B cell (primary cell): ENCODE measurements around the gene MALSU1. TPM values are rescaled to one million over a fixed set of nuclear protein-coding genes. Genes with fewer than 3 reads are reported as not detected.

Experiments used
- ATAC-seq: fragments of 200-7000 bp; cut with Tn5 transposase; one replicate; pipeline ENCODE4 v1.10.0; 2021; ENCODE audit warnings: low read depth, mild to moderate bottlenecking, moderate number of reproducible peaks, moderate library complexity
- CTCF ChIA-PET: fragments of 350-600 bp; sonication (Branson Sonifier 250); formaldehyde crosslinking; loops from one replicate; lab custom pipeline; 2021; ENCODE audit warnings: antibody characterized with exemption, inconsistent platforms; lab: Charles Lee
- POLR2A ChIA-PET: fragments of 350-600 bp; sonication (Branson Sonifier 250); formaldehyde crosslinking; loops from one replicate; lab custom pipeline; 2021; ENCODE audit warnings: antibody characterized with exemption; lab: Charles Lee
- DNase-seq: peaks from one replicate; pipeline ENCODE4 v3.0.0; 2013
- H2AFZ ChIP-seq: 2 replicates; pipeline ENCODE4 v1.6.1; 2012; ENCODE audit warnings: mild to moderate bottlenecking, low read depth, low read length; ENCODE audit not compliant: insufficient read depth, poor library complexity, severe bottlenecking
- H3K27ac ChIP-seq, 2 donors: 1 replicate in 1 of 2; 2 replicates in 1 of 2; pipeline ENCODE4 v1.5.1; 2012 to 2013; ENCODE audit warnings: low read length in 2 of 2, mild to moderate bottlenecking in 2 of 2, moderate library complexity in 1 of 2
- H3K27me3 ChIP-seq, 4 experiments: fragments of 200-600 bp in 1 of 4; sonication (generic) in 1 of 4; replicated peaks in 1 of 4; 1 replicate in 2 of 4; 2 replicates in 2 of 4; pipeline versions ENCODE4 v1.6.1 to v1.7.0; 2013 to 2016; ENCODE audit warnings: low read length in 3 of 4, mild to moderate bottlenecking in 2 of 4, mixed read lengths in 1 of 4, moderate library complexity in 1 of 4; ENCODE audit not compliant: insufficient read depth in 4 of 4, control insufficient read depth in 3 of 4; ENCODE audit errors: control extremely low read depth in 1 of 4
- H3K36me3 ChIP-seq, 2 experiments: replicated peaks in 1 of 2; 1 replicate in 1 of 2; 2 replicates in 1 of 2; pipeline versions ENCODE4 v1.6.1 to v1.7.1; 2013; ENCODE audit warnings: low read length in 1 of 2; ENCODE audit not compliant: insufficient read depth in 2 of 2, control insufficient read depth in 1 of 2; ENCODE audit errors: control extremely low read depth in 1 of 2, extremely low read depth in 1 of 2
- H3K4me1 ChIP-seq, 2 donors: fragments of 200-600 bp in 1 of 2; sonication (generic) in 1 of 2; 1 replicate in 1 of 2; 2 replicates in 1 of 2; pipeline versions ENCODE4 v1.5.1 to v1.6.1; 2013 to 2017; ENCODE audit warnings: low read length in 2 of 2; ENCODE audit not compliant: control insufficient read depth in 2 of 2, insufficient read depth in 2 of 2
- H3K4me2 ChIP-seq: replicated peaks from 2 replicates; pipeline ENCODE3; 2012; ENCODE audit warnings: mild to moderate bottlenecking, low read depth, low read length; ENCODE audit not compliant: poor library complexity, severe bottlenecking
- H3K4me3 ChIP-seq, 5 experiments: fragments of 200-600 bp in 1 of 5; sonication (generic) in 1 of 5; 1 replicate in 3 of 5; 2 replicates in 2 of 5; pipeline versions ENCODE4 v1.5.1 to v1.7.0; 2011 to 2016; ENCODE audit warnings: low read length in 4 of 5, mild to moderate bottlenecking in 4 of 5, low read depth in 2 of 5, control low read depth in 1 of 5, moderate library complexity in 1 of 5; ENCODE audit not compliant: insufficient read depth in 1 of 5; ENCODE audit errors: control extremely low read depth in 1 of 5, extremely low read depth in 1 of 5
- H3K79me2 ChIP-seq: fragments of 200-600 bp; sonication (generic); one replicate; pipeline ENCODE4 v1.6.0; 2016; ENCODE audit warnings: low read length; ENCODE audit not compliant: control insufficient read depth, insufficient read depth
- H3K9ac ChIP-seq: fragments of 200-600 bp; sonication (generic); 2 replicates; pipeline ENCODE4 v1.6.1; 2017; ENCODE audit warnings: mild to moderate bottlenecking, low read length, moderate library complexity
- H3K9me3 ChIP-seq, 3 donors: one replicate each; pipeline versions ENCODE4 v1.6.1 to v1.7.1; 2013; ENCODE audit warnings: low read length in 2 of 3; ENCODE audit not compliant: control insufficient read depth in 2 of 3, insufficient read depth in 1 of 3; ENCODE audit errors: control extremely low read depth in 1 of 3
- H4K20me1 ChIP-seq: 2 replicates; pipeline ENCODE4 v1.6.0; 2012; ENCODE audit warnings: mild to moderate bottlenecking, low read length; ENCODE audit not compliant: insufficient read depth, control insufficient read depth, poor library complexity, severe bottlenecking
- H3K27ac Mint-ChIP-seq: one replicate; pipeline ENCODE4 v1.8.0; 2021; ENCODE audit warnings: mixed read lengths
- H3K27me3 Mint-ChIP-seq: one replicate; pipeline ENCODE4 v1.8.0; 2021; ENCODE audit warnings: mixed read lengths
- H3K4me1 Mint-ChIP-seq: one replicate; pipeline ENCODE4 v1.8.0; 2021; ENCODE audit warnings: mixed read lengths
- H3K4me3 Mint-ChIP-seq: one replicate; pipeline ENCODE4 v1.8.0; 2021; ENCODE audit warnings: mixed read lengths
- H3K9me3 Mint-ChIP-seq: one replicate; pipeline ENCODE4 v1.8.0; 2022; ENCODE audit warnings: mixed read lengths; ENCODE audit not compliant: insufficient read depth
- CTCF ChIP-seq: fragments of 200-600 bp; IDR thresholded peaks from one replicate; pipeline ENCODE4 v1.8.0; 2022; ENCODE audit warnings: antibody characterized with exemption, mild to moderate bottlenecking
- EZH2 ChIP-seq: IDR thresholded peaks from 2 replicates; pipeline ENCODE4 v1.6.1; 2012; ENCODE audit warnings: borderline replicate concordance, low read depth, mild to moderate bottlenecking, moderate library complexity, low read length; ENCODE audit not compliant: insufficient read depth, poor library complexity, severe bottlenecking
- whole genome bisulfite sequencing: methylation state at CpG from one replicate; pipeline ENCODE4 v1.1.5; 2013; ENCODE audit warnings: missing lambda C conversion rate; ENCODE audit not compliant: insufficient coverage; 5-methylcytosine and 5-hydroxymethylcytosine counted together
- intact Hi-C: fragments of 100-400 bp; cut with micrococcal nuclease; formaldehyde crosslinking; loops from one replicate; pipeline ENCODE4 v1.10.0; 2022
- polyA minus RNA-seq: library from RNA; depleted of rRNA, polyadenylated mRNA; stranded (reverse); fragments of >200 nt; gene quantifications from 2 replicates; pipeline ENCODE4 v1.2.3, GENCODE V29; 2012
- polyA plus RNA-seq: library from polyadenylated mRNA; depleted of rRNA; stranded (reverse); fragments of >200 nt; gene quantifications from 2 replicates; pipeline ENCODE4 v1.2.3, GENCODE V29; 2012
- total RNA-seq, 2 donors: library from RNA; stranded (reverse); fragments of 120-200 nt in 1 of 2; gene quantifications; 1 replicate in 1 of 2; 2 replicates in 1 of 2; pipeline versions ENCODE4 v1.2.3 to v1.2.4, GENCODE V29; 2013 to 2022

The MALSU1 gene
- 38.0 and 40.8 TPM in 2 replicates for total RNA-seq
- 41.3 TPM for total RNA-seq (2013)
- polyA plus RNA-seq: 20.8 and 22.3 TPM in 2 replicates
- polyA minus RNA-seq: 23.8 and 85.3 TPM in 2 replicates

GRCh38 chr7:23298885-23299769 lies at the start of gene MALSU1:
Gene MALSU1, plus strand, starts transcription at chr7:23299339. Its CDS starts 14 bp downstream, at chr7:23299353.
- POLR2A ChIA-PET: interaction anchor here (0.6 to 1.6 kb wide), 7 partner anchors 47 to 1223 kb away, joined by 3 to 7 read pairs (median 4); no protein-coding TSS in a partner anchor
- H3K4me1 Mint-ChIP-seq: peaks cover 39% of the 10 kb centered on the region
- peak within 1 kb of the TSS; percentile 85 for H2AFZ ChIP-seq

More at GRCh38 chr7:23298885-23299769, at the start of gene MALSU1:
- DNase-seq (peak; percentile 98), ATAC-seq (peak; percentile 100)
- Mint-ChIP-seq H3K27ac (peak within 1 kb of the TSS; percentile 94), H3K4me3 (peak within 1 kb of the TSS; percentile 87), H3K27me3 (no peaks in the 10 kb centered on the region), H3K9me3 (no peaks in the 10 kb centered on the region)
- Histone ChIP-seq H3K9me3 (no peaks in the 10 kb centered on the region), H3K4me3 (peak within 1 kb of the TSS; percentile 70 to 95 (median 86)), H3K9ac (peak within 1 kb of the TSS; percentile 87), H3K4me2 (peak within 1 kb of the TSS; percentile 82), H3K36me3 (peaks cover 0 to 10% of the 10 kb centered on the region in 2 experiments), H3K27ac (peak within 1 kb of the TSS; percentile 73 to 86), H3K79me2 (peaks cover 61% of the 10 kb centered on the region), H4K20me1 (peaks cover 7% of the 10 kb centered on the region), H3K27me3 (peaks cover 0 to 6% (median 0%) of the 10 kb centered on the region in 4 experiments), H3K4me1 (peaks cover 16 to 23% of the 10 kb centered on the region in 2 donors)
- no peak for TF ChIP-seq EZH2
- no peak for TF ChIP-seq CTCF
- intact Hi-C loops: loop anchor here (1.0 to 5.0 kb wide), 9 partner anchors 22 to 381 kb away; partner anchors contain the start of genes CCDC126, FAM221A, HYCC1 and IGF2BP3
- CTCF ChIA-PET: interaction anchor here (4.5 kb wide), 1 partner anchor 27 kb away, joined by 27 read pairs; no protein-coding TSS in a partner anchor
- WGBS: under 1% methylated on average over 57 of the region's 59 CpGs
